H1 (cell line): Measurements from ENCODE around the gene HTATSF1. TPM values are rescaled to one million over a fixed set of nuclear protein-coding genes. Genes with fewer than 3 reads are reported as not detected.

Experiments used
- CTCF ChIA-PET: fragments of 300-600 bp; sonication (Branson Sonifier 250); formaldehyde crosslinking; loops from one replicate; lab custom pipeline; 2021; ENCODE audit not compliant: partially characterized antibody; lab: Charles Lee
- POLR2A ChIA-PET: fragments of 300-600 bp; sonication (Branson Sonifier 250); formaldehyde crosslinking; loops from one replicate; lab custom pipeline; 2021; ENCODE audit warnings: inconsistent platforms; ENCODE audit not compliant: partially characterized antibody; lab: Charles Lee
- DNase-seq, 2 experiments: peaks; one replicate each; pipeline versions ENCODE4 v3.0.0 to v3.0.0-alpha.2; 2010 to 2022; ENCODE audit warnings: low spot score in 2 of 2, low read depth in 1 of 2, mixed read lengths in 1 of 2
- FAIRE-seq: peaks from 2 replicates; lab custom pipeline; 2011; peaks lifted over from hg19 to GRCh38; lab: Jason Lieb, UNC
- H2AFZ ChIP-seq: 2 replicates; pipeline ENCODE4 v1.8.1; 2012; ENCODE audit warnings: low read length, inconsistent platforms
- H2AK5ac ChIP-seq: 2 replicates; pipeline ENCODE4 v1.6.1; 2013; ENCODE audit warnings: low read depth, low read length
- H2BK120ac ChIP-seq: replicated peaks from 2 replicates; pipeline ENCODE3; 2013; ENCODE audit warnings: low read depth, low read length, inconsistent platforms
- H2BK12ac ChIP-seq: 2 replicates; pipeline ENCODE4 v1.6.1; 2013; ENCODE audit warnings: low read depth, low read length
- H2BK15ac ChIP-seq: 2 replicates; pipeline ENCODE4 v1.6.1; 2013; ENCODE audit warnings: low read length
- H2BK20ac ChIP-seq: 2 replicates; pipeline ENCODE4 v1.6.1; 2013; ENCODE audit warnings: low read length
- H2BK5ac ChIP-seq: 2 replicates; pipeline ENCODE4 v1.6.1; 2013; ENCODE audit warnings: low read depth, low read length
- H3K14ac ChIP-seq: 2 replicates; pipeline ENCODE4 v1.6.1; 2013; ENCODE audit warnings: inconsistent platforms; ENCODE audit not compliant: insufficient read length
- H3K18ac ChIP-seq: 2 replicates; pipeline ENCODE4 v1.6.1; 2013; ENCODE audit warnings: low read length; ENCODE audit errors: extremely low read depth
- H3K23ac ChIP-seq: 2 replicates; pipeline ENCODE4 v1.6.1; 2013; ENCODE audit warnings: inconsistent platforms; ENCODE audit not compliant: insufficient read length
- H3K23me2 ChIP-seq: 2 replicates; pipeline ENCODE4 v1.6.1; 2013; ENCODE audit warnings: low read depth, low read length
- H3K27ac ChIP-seq: 2 replicates; pipeline ENCODE4 v1.6.1; 2011; ENCODE audit warnings: low read depth, low read length, inconsistent platforms
- H3K27me3 ChIP-seq, 4 experiments: replicated peaks in 1 of 4; 1 replicate in 1 of 4; 2 replicates in 3 of 4; pipeline versions ENCODE4 v1.6.1 to v1.8.1; 2011 to 2013; ENCODE audit warnings: low read length in 3 of 4, mild to moderate bottlenecking in 3 of 4, inconsistent platforms in 2 of 4, mixed read lengths in 2 of 4, moderate library complexity in 1 of 4; ENCODE audit not compliant: control insufficient read depth in 3 of 4, insufficient read depth in 3 of 4; ENCODE audit errors: extremely low read depth in 1 of 4
- H3K36me3 ChIP-seq, 4 experiments: 2 replicates each; pipeline versions ENCODE4 v1.6.1 to v1.8.1; 2011 to 2013; ENCODE audit warnings: mild to moderate bottlenecking in 4 of 4, low read length in 3 of 4, moderate library complexity in 2 of 4, control low read depth in 1 of 4, inconsistent platforms in 1 of 4; ENCODE audit not compliant: insufficient read depth in 4 of 4, control insufficient read depth in 2 of 4
- H3K4ac ChIP-seq: replicated peaks from 2 replicates; pipeline ENCODE3; 2013; ENCODE audit warnings: low read length, low read depth, mixed read lengths, inconsistent platforms; ENCODE audit not compliant: insufficient read length
- H3K4me1 ChIP-seq, 4 experiments: replicated peaks in 1 of 4; 1 replicate in 1 of 4; 2 replicates in 3 of 4; pipeline versions ENCODE4 v1.6.1 to v1.8.1; 2011 to 2013; ENCODE audit warnings: low read length in 3 of 4, inconsistent platforms in 2 of 4, mixed read lengths in 1 of 4; ENCODE audit not compliant: insufficient read depth in 4 of 4, control insufficient read depth in 3 of 4
- H3K4me2 ChIP-seq, 2 experiments: 2 replicates each; pipeline versions ENCODE4 v1.6.1 to v1.8.1; 2011 to 2013; ENCODE audit warnings: low read depth in 2 of 2, low read length in 2 of 2, control low read depth in 1 of 2, inconsistent platforms in 1 of 2, mild to moderate bottlenecking in 1 of 2; ENCODE audit not compliant: insufficient read depth in 1 of 2
- H3K4me3 ChIP-seq, 4 experiments: fragments of 200-600, 300-600 bp in 1 of 4; sonication (generic), shearing (Covaris generic), sonication (Bioruptor Twin) in 1 of 4; 2 replicates each; pipeline versions ENCODE4 v1.5.1 to v1.8.1; 2011 to 2016; ENCODE audit warnings: low read length in 4 of 4, low read depth in 3 of 4, control low read depth in 2 of 4, inconsistent platforms in 2 of 4, mild to moderate bottlenecking in 2 of 4, mixed read lengths in 1 of 4, moderate library complexity in 1 of 4; ENCODE audit not compliant: insufficient read depth in 2 of 4; ENCODE audit errors: extremely low read depth in 1 of 4
- H3K56ac ChIP-seq: replicated peaks from 2 replicates; pipeline ENCODE3; 2013; ENCODE audit warnings: low read depth, mild to moderate bottlenecking, mixed read lengths, low read length, inconsistent platforms; ENCODE audit not compliant: insufficient read length
- H3K79me1 ChIP-seq: 2 replicates; pipeline ENCODE4 v1.6.1; 2013; ENCODE audit warnings: low read depth, low read length, control low read depth
- H3K79me2 ChIP-seq, 2 experiments: 2 replicates each; pipeline versions ENCODE4 v1.6.1 to v1.8.1; 2012 to 2013; ENCODE audit warnings: low read length in 2 of 2, mild to moderate bottlenecking in 2 of 2, inconsistent platforms in 1 of 2; ENCODE audit not compliant: insufficient read depth in 2 of 2, control insufficient read depth in 1 of 2
- H3K9ac ChIP-seq, 4 experiments: replicated peaks in 1 of 4; 1 replicate in 1 of 4; 2 replicates in 3 of 4; pipeline versions ENCODE4 v1.6.1 to v1.8.1; 2011 to 2013; ENCODE audit warnings: low read depth in 3 of 4, low read length in 3 of 4, control low read depth in 2 of 4, mild to moderate bottlenecking in 2 of 4, moderate library complexity in 2 of 4, inconsistent platforms in 1 of 4; ENCODE audit errors: extremely low read depth in 1 of 4
- H3K9me3 ChIP-seq, 2 experiments: 2 replicates each; pipeline versions ENCODE4 v1.6.1 to v1.8.1; 2012 to 2013; ENCODE audit warnings: mild to moderate bottlenecking in 2 of 2, moderate library complexity in 2 of 2, control low read depth in 1 of 2, inconsistent platforms in 1 of 2, low read depth in 1 of 2, low read length in 1 of 2, mixed read lengths in 1 of 2; ENCODE audit not compliant: insufficient read depth in 2 of 2
- H4K20me1 ChIP-seq, 2 experiments: replicated peaks in 1 of 2; 2 replicates each; pipeline versions ENCODE3 to v1.8.1; 2011 to 2013; ENCODE audit warnings: inconsistent platforms in 2 of 2, low read length in 2 of 2, mild to moderate bottlenecking in 1 of 2; ENCODE audit not compliant: insufficient read depth in 2 of 2, control insufficient read depth in 1 of 2
- H4K5ac ChIP-seq: 2 replicates; pipeline ENCODE4 v1.6.1; 2013; ENCODE audit warnings: low read length, low read depth, mixed read lengths, inconsistent platforms; ENCODE audit not compliant: insufficient read length
- H4K8ac ChIP-seq: 2 replicates; pipeline ENCODE4 v1.8.0; 2013; ENCODE audit warnings: mild to moderate bottlenecking, moderate library complexity, low read length, inconsistent platforms; ENCODE audit not compliant: insufficient read depth; ENCODE audit errors: extremely low read depth
- H4K91ac ChIP-seq: replicated peaks from 2 replicates; pipeline ENCODE3; 2013; ENCODE audit warnings: low read length, mixed read lengths, inconsistent platforms; ENCODE audit not compliant: insufficient read length
- MAFK ChIP-seq: IDR thresholded peaks from 2 replicates; pipeline ENCODE4 v1.6.1; 2012; ENCODE audit warnings: low read depth, mild to moderate bottlenecking, improper control_type of control experiment, low read length
- WGBS, 2 experiments: shearing (Covaris generic) in 1 of 2; methylation state at CpG; one replicate each; pipeline versions ENCODE4 v1.1.6 to v1.1.7; 2013 to 2015; ENCODE audit warnings: low lambda C conversion rate in 2 of 2, mixed read lengths in 2 of 2, inconsistent platforms in 1 of 2, low coverage in 1 of 2, missing lambda C conversion rate in 1 of 2; ENCODE audit not compliant: insufficient replicate concordance in 2 of 2, insufficient coverage in 1 of 2, insufficient read length in 1 of 2; ENCODE audit errors: extremely low coverage in 1 of 2, missing lambda C conversion rate in 1 of 2; 5-methylcytosine and 5-hydroxymethylcytosine counted together
- polyA plus RNA-seq, 7 experiments: library from polyadenylated mRNA; depleted of rRNA in 3 of 7; stranded (reverse) in 5 of 7; unstranded in 2 of 7; fragments of >200 nt in 5 of 7; fragments of 200-250 nt in 2 of 7; gene quantifications; 1 replicate in 5 of 7; 2 replicates in 1 of 7; 4 replicates in 1 of 7; pipeline versions ENCODE4 v1.2.1 to v1.2.3, GENCODE V29; 2011 to 2013; ENCODE audit warnings: missing spikeins in 2 of 7, mixed read lengths in 2 of 7
- total RNA-seq: library from RNA; stranded (reverse); fragmentation: NEBNext Ultra II Directional; extraction: Animal tissue kit (Norgen Biotek cat#: 25700); gene quantifications from 2 replicates; pipeline ENCODE4 v1.2.1, GENCODE V29; 2021

The HTATSF1 gene
- total and polyA plus RNA-seq, 2 of the 8 experiments (the other 6 are each of a cell fraction or from before 2014, with no cell fraction given) = 1.2 to 49.3 TPM

GRCh38 chrX:136549226-136549625, 51.8 kb downstream of the HTATSF1 start:
- Histone ChIP-seq H4K20me1 (no peaks in the 10 kb centered on the region), H4K5ac (no peak overlapping the region), H3K27me3 (no peaks in the 10 kb centered on the region), H2BK12ac (no peak overlapping the region), H3K18ac (no peak overlapping the region), H3K4me3 (no peak overlapping the region), H3K4ac (no peak overlapping the region), H2BK120ac (no peak overlapping the region), H3K27ac (no peak overlapping the region), H3K56ac (no peak overlapping the region), H3K36me3 (no peaks in the 10 kb centered on the region), H4K91ac (no peak overlapping the region), H3K9ac (no peak overlapping the region), H3K79me2 (no peaks in the 10 kb centered on the region), H2BK15ac (no peak overlapping the region), H3K23ac (no peak overlapping the region), H3K14ac (no peak overlapping the region), H3K23me2 (no peaks in the 10 kb centered on the region), H2BK5ac (no peak overlapping the region), H4K8ac (no peak overlapping the region), H2AK5ac (no peak overlapping the region), H3K79me1 (no peaks in the 10 kb centered on the region), H3K4me1 (no peaks in the 10 kb centered on the region), H2AFZ (no peak overlapping the region), H3K4me2 (no peak overlapping the region), H2BK20ac (no peak overlapping the region), H3K9me3 (no peaks in the 10 kb centered on the region)
- POLR2A ChIA-PET = no interaction called here
- CTCF ChIA-PET = no interaction called here
- 95% methylated on average over 5 of the region's 5 CpGs; no CpG with 5 or more reads in 1 of the 2 experiments for WGBS, 2 experiments
- FAIRE-seq (no peak), DNase-seq (no peak)
- no peak for TF ChIP-seq MAFK
